ENCODE measurements around the gene EPSTI1. TPM values are rescaled to one million over a fixed set of nuclear protein-coding genes. Genes with fewer than 3 reads are reported as not detected.
A peak's percentile ranks its signal among the peaks of the same experiment; 100 is the strongest.

EPSTI1 gene
- polyA plus RNA-seq, 2 of the 4 experiments (the other 2 are of a cell fraction): 0.05 to 0.10 TPM

DNA sequence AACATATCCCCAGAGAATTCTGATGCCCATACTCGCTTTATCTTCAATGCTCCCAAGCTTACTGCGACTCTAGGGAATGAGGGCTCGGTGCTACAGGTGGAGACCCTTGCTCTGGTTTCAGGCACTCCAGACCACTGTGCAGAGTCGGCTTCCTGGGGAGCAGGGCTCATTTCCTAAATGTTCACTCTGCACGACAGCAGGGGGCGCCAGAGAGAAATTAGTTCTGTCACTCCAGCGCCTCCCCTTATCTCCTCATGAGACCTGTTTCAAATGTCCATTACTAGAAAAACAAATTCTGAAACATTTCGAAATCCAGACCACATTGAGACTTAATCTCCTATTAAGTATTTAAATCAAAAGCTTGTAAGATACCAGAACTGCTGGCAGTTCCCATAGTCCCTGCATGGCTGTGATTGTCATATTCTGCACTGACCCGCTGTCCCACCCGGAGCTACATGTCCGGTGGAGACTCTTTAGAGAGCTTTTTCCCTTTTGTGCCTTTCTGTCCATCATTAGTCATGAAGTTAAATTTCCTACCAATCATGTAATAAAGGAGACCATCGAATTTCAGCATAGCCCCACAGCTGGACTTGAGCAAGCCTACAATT, 22.4 kb downstream of the EPSTI1 start:
- peak; percentile 80 to 92; a peak in 5 of 6 replicates for ATAC-seq
- ChIA-PET CTCF (interaction anchor here (0.7 to 2.0 kb wide), 32 partner anchors 9 to 835 kb away, joined by 3 to 10 read pairs (median 4); partner anchors contain the start of gene DNAJC15), POLR2A (interaction anchor here (0.7 kb wide), 1 partner anchor 37 kb away, joined by 3 read pairs; no protein-coding TSS in a partner anchor)

DNA sequence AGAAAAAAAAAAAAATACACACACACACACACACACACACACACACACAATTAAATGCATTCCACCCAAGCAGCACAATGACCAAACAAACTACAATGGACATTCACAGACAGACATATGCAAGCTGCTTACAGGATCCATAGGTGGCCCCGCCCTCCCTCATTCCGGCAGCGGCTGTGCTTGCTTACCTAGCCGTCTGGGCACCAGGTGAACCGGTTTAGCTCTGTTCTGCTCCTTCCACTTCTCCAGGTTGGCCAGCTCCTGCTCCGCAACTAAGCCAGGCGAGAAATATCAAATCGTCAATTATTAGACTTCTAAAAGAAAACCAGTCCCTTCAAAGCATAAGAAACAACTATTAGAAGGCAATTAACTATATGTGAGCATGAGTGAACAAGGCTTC, 23.1 kb downstream of the EPSTI1 start:
- no peak for FAIRE-seq
- ChIA-PET CTCF (interaction anchor here (0.6 to 2.0 kb wide), 24 partner anchors 8 to 836 kb away, joined by 3 to 10 read pairs (median 4); no protein-coding TSS in a partner anchor), POLR2A (no interaction called here)
- no peak overlapping the region; a peak in 1 of 6 replicates for H3K27ac ChIP-seq
- 66% methylated on average over 8 of the region's 8 CpGs for WGBS (ENCODE audit: missing lambda C conversion rate)
- ATAC-seq: no peak
- DNase-seq (ENCODE audit: low read depth in 1 of 2, low spot score in 1 of 2): no peak
- no peaks in the 10 kb centered on the region for H3K9me3 ChIP-seq
- no peak overlapping the region for H3K4me2 ChIP-seq
- no peak for TF ChIP-seq CHD2 (IDR thresholded peaks at IDR 0.05; ENCODE audit: low read length, partially characterized antibody)
- TF ChIP-seq, protein P1, sequence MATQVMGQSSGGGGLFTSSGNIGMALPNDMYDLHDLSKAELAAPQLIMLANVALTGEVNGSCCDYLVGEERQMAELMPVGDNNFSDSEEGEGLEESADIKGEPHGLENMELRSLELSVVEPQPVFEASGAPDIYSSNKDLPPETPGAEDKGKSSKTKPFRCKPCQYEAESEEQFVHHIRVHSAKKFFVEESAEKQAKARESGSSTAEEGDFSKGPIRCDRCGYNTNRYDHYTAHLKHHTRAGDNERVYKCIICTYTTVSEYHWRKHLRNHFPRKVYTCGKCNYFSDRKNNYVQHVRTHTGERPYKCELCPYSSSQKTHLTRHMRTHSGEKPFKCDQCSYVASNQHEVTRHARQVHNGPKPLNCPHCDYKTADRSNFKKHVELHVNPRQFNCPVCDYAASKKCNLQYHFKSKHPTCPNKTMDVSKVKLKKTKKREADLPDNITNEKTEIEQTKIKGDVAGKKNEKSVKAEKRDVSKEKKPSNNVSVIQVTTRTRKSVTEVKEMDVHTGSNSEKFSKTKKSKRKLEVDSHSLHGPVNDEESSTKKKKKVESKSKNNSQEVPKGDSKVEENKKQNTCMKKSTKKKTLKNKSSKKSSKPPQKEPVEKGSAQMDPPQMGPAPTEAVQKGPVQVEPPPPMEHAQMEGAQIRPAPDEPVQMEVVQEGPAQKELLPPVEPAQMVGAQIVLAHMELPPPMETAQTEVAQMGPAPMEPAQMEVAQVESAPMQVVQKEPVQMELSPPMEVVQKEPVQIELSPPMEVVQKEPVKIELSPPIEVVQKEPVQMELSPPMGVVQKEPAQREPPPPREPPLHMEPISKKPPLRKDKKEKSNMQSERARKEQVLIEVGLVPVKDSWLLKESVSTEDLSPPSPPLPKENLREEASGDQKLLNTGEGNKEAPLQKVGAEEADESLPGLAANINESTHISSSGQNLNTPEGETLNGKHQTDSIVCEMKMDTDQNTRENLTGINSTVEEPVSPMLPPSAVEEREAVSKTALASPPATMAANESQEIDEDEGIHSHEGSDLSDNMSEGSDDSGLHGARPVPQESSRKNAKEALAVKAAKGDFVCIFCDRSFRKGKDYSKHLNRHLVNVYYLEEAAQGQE (IDR thresholded peaks at IDR 0.05): no peak
- no peak for TF ChIP-seq EHMT2 (IDR thresholded peaks at IDR 0.05; ENCODE audit: low read depth)
- TF ChIP-seq RNF2 (IDR thresholded peaks at IDR 0.05; ENCODE audit: borderline replicate concordance, low read depth): no peak
- TF ChIP-seq KDM1A (IDR thresholded peaks at IDR 0.05; ENCODE audit: low read depth): no peak
- no peak for TF ChIP-seq HOXA7 (CRISPR knock-in tag; IDR thresholded peaks at IDR 0.05)
- H3K4me3 ChIP-seq: no peak overlapping the region
- H3K4me1 ChIP-seq: peaks cover 14% of the 10 kb centered on the region

More for the DNA sequence above, 22.4 kb downstream of the EPSTI1 start:
- 36% methylated on average over 10 of the region's 12 CpGs for WGBS (ENCODE audit: missing lambda C conversion rate)
- TF ChIP-seq SMC3 (IDR thresholded peaks at IDR 0.05): peak; percentile 54; the same call in 2 of the 3 replicates
- TF ChIP-seq RAD21 (conservative IDR thresholded peaks at IDR 0.05 in 1 of 2, IDR thresholded peaks at IDR 0.05 in 1 of 2): peak; percentile 43 to 46; a peak in 4 of 5 replicates
- TF ChIP-seq, protein P2, sequence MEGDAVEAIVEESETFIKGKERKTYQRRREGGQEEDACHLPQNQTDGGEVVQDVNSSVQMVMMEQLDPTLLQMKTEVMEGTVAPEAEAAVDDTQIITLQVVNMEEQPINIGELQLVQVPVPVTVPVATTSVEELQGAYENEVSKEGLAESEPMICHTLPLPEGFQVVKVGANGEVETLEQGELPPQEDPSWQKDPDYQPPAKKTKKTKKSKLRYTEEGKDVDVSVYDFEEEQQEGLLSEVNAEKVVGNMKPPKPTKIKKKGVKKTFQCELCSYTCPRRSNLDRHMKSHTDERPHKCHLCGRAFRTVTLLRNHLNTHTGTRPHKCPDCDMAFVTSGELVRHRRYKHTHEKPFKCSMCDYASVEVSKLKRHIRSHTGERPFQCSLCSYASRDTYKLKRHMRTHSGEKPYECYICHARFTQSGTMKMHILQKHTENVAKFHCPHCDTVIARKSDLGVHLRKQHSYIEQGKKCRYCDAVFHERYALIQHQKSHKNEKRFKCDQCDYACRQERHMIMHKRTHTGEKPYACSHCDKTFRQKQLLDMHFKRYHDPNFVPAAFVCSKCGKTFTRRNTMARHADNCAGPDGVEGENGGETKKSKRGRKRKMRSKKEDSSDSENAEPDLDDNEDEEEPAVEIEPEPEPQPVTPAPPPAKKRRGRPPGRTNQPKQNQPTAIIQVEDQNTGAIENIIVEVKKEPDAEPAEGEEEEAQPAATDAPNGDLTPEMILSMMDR (IDR thresholded peaks at IDR 0.05): peak; percentile 58
- no peak for TF ChIP-seq FOSB (CRISPR knock-in tag; IDR thresholded peaks at IDR 0.05)
- TF ChIP-seq HDAC2 (IDR thresholded peaks at IDR 0.05): no peak
- DNase-seq (ENCODE audit: low read depth in 1 of 2, low spot score in 1 of 2) (peak; percentile 41 to 55), FAIRE-seq (no peak)
- Histone ChIP-seq H3K4me2 (no peak overlapping the region), H3K27ac (peak overlapping the region in 1 of 2 experiments; percentile 28; a peak in 1 of 6 replicates), H3K4me3 (no peak overlapping the region), H3K4me1 (peaks cover 14% of the 10 kb centered on the region), H3K9me3 (no peaks in the 10 kb centered on the region)

DNA sequence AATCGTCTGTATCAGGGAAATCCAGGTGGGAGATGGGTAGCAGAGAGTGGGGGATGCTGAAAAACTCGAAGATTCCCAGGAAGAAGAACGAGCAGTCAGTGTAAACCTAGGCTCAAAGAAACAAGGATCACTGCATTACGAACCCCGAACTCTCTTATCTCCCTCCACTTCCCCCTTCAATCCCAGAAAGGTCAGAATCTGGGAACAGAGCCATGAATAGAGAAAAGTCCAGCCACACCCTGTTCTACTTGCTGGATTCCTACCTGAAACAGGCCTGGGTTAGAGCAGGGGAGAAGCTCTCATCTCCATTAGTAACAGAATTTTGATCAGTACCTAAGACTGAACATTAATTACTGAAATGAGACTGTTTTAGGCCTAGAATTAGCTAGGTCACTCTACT, 24.4 kb downstream of the EPSTI1 start:
- ATAC-seq: no peak
- Histone ChIP-seq H3K4me2 (peak overlapping the region; percentile 45; the same call in 2 of the 3 replicates), H3K4me1 (peaks cover 14% of the 10 kb centered on the region), H3K4me3 (no peak overlapping the region), H3K9me3 (no peaks in the 10 kb centered on the region), H3K27ac (peak overlapping the region; percentile 62 to 68; a peak in 5 of 6 replicates)
- peak in 1 of 2 experiments; percentile 10 for DNase-seq (ENCODE audit: low read depth in 1 of 2, low spot score in 1 of 2)
- POLR2A ChIA-PET: no interaction called here
- no peak for FAIRE-seq
- TF ChIP-seq ESRRA (IDR thresholded peaks at IDR 0.05; ENCODE audit: borderline replicate concordance, low read length): no peak
- no peak for TF ChIP-seq CHD4 (IDR thresholded peaks at IDR 0.05; ENCODE audit: borderline replicate concordance)
- no peak for TF ChIP-seq TFCP2L1 (CRISPR knock-in tag; IDR thresholded peaks at IDR 0.05)
- no peak for TF ChIP-seq FOSL2 (IDR thresholded peaks at IDR 0.05)
- no peak for TF ChIP-seq FOSL2 (CRISPR knock-in tag; IDR thresholded peaks at IDR 0.05)
- no peak for TF ChIP-seq NPAS2 (CRISPR knock-in tag; IDR thresholded peaks at IDR 0.05; ENCODE audit: borderline replicate concordance)
- no peak for TF ChIP-seq BHLHE40 (IDR thresholded peaks at IDR 0.05; ENCODE audit: low read depth, low read length)
- WGBS (ENCODE audit: missing lambda C conversion rate): 19% methylated on average over 5 of the region's 5 CpGs
- CTCF ChIA-PET: interaction anchor here (1.4 kb wide), 1 partner anchor 118 kb away, joined by 5 read pairs; no protein-coding TSS in a partner anchor

All from A549 (cell line).